Kidney (tissue), 14 donors: Measurements from ENCODE around the gene TFF1. TPM values are rescaled to one million over a fixed set of nuclear protein-coding genes. Genes with fewer than 3 reads are reported as not detected.
A peak's percentile ranks its signal among the peaks of the same experiment; 100 is the strongest.

Source experiments
- DNase-seq, 5 donors: peaks; one replicate each; pipeline ENCODE4 v3.0.0-alpha.2; 2013 to 2020
- FAIRE-seq: peaks from 2 replicates; lab custom pipeline; 2012; peaks lifted over from hg19 to GRCh38; lab: Jason Lieb, UNC
- H3K27ac ChIP-seq, 2 donors: one replicate each; pipeline ENCODE4 v1.7.0; 2013; ENCODE audit warnings: low read depth in 2 of 2, low read length in 2 of 2, inconsistent platforms in 1 of 2
- H3K27me3 ChIP-seq: one replicate; pipeline ENCODE4 v1.7.1; 2013; ENCODE audit warnings: low read length, inconsistent platforms; ENCODE audit not compliant: control insufficient read depth, insufficient read depth
- H3K36me3 ChIP-seq, 3 donors: one replicate each; pipeline versions ENCODE4 v1.7.0 to v1.7.1; 2013; ENCODE audit warnings: low read length in 3 of 3, control low read depth in 1 of 3, inconsistent platforms in 1 of 3; ENCODE audit not compliant: insufficient read depth in 3 of 3, control insufficient read depth in 2 of 3
- H3K4me1 ChIP-seq, 3 donors: one replicate each; pipeline versions ENCODE4 v1.7.0 to v1.7.1; 2013; ENCODE audit warnings: low read length in 3 of 3, inconsistent platforms in 1 of 3, low read depth in 1 of 3; ENCODE audit not compliant: control insufficient read depth in 2 of 3, insufficient read depth in 2 of 3
- H3K4me3 ChIP-seq, 3 donors: one replicate each; pipeline versions ENCODE4 v1.7.0 to v1.8.1; 2013; ENCODE audit warnings: low read length in 3 of 3, control low read depth in 1 of 3, inconsistent platforms in 1 of 3
- H3K9ac ChIP-seq, 3 donors: one replicate each; pipeline versions ENCODE4 v1.7.0 to v1.7.1; 2013; ENCODE audit warnings: low read length in 3 of 3, control low read depth in 1 of 3, inconsistent platforms in 1 of 3
- H3K9me3 ChIP-seq, 3 donors: one replicate each; pipeline versions ENCODE4 v1.7.0 to v1.7.1; 2013; ENCODE audit warnings: low read length in 3 of 3, control low read depth in 1 of 3, inconsistent platforms in 1 of 3; ENCODE audit not compliant: control insufficient read depth in 2 of 3, insufficient read depth in 1 of 3
- intact Hi-C: fragments of 100-400 bp; cut with DNase I; formaldehyde crosslinking; loops from one replicate; pipeline ENCODE4 v1.11.1; 2022
- polyA plus RNA-seq: library from polyadenylated mRNA; stranded (reverse); fragments of 350-450 nt; fragmentation: Illumina TruSeq; extraction: RNeasy Lipid Tissue Mini Kit (QIAGEN cat#74804); gene quantifications from one replicate; pipeline ENCODE4 v1.2.3, GENCODE V29; 2014; ENCODE audit warnings: low read depth, low replicate concordance; ENCODE audit not compliant: insufficient read depth
- total RNA-seq: library from RNA; stranded (reverse); fragmentation: NEBNext Ultra II Directional; extraction: Animal tissue kit (Norgen Biotek cat#: 25700); gene quantifications from one replicate; pipeline ENCODE4 v1.2.1, GENCODE V29; 2021
- TF ChIP-seq, protein P1 (sequence below): IDR thresholded peaks from 3 replicates; pipeline ENCODE4 v1.5.1; 2012; ENCODE audit warnings: mild to moderate bottlenecking, moderate library complexity, borderline replicate concordance; ENCODE audit not compliant: insufficient read depth; ENCODE audit errors: extremely low read depth
- donor health status: control.
- donor health status: control.
- donor health status: control.
- donor health status: control.
- donor health status: control.
- donor health status: DM: yes; HTN: yes; CAD: no.
- donor health status: Normal renal cell carcinoma (clear cell type).

TFF1 gene
- total and polyA plus RNA-seq, 2 donors from 2014 or later, result not detected

DNA sequence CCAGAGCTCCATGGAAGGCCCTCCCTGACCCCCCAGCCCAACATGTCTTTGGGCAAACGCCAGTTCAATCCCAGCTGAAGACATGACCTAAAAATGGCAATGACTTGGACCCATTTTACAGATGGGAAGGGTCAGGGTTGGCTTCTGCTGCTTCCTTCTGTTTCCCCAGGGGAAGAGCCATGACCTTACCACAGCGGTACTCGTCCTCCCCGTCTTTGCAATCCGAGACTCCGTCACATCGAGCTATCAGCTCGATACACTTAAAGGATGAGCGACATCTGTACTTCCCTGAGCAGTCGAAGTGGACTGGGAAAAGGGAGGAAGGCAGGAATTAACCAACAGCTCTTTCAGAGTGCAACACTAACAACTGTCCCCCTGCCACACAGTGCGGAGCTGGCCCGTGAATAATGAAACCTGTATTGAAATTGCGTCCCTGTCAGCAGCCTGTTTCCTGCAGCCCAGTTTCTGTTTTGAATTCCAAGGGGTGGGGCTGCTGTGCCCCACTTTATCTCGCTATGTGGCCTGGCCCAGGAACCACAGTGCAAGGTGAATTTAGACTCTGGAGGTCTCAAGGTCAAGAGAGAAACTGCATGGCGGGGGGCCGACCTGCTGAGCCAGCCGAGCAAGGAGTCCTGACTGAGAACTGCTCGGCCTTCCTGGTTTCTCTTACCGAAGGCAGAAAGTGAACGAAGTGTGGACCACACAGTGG is 22.6 kb upstream of the TFF1 start:
- intact Hi-C loops, result no loop called here

DNA sequence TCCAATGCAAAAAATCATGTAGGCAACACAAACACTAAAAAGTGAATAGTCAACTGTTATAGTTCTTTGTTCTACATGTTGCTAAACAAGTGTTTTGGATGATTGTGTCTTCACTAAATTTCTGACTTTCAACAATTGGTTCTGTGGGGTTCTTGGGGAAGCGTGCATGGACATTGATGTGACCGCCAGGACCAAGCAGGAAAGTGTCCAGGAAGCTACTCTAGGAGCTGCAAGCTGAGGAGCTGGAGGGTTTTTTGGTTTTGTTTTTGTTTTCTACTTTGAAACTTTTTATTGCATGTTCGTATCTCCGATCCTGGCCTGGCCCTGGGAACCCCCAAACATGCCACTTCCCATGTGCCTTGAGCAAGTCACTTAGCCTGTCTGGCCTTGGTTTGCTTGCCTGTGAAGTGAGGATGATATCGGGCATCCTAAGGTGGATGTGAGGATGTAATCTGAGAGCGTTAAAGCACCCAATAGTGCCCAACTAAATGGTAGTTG is 21.6 kb upstream of the TFF1 start:
- intact Hi-C loops, result no loop called here
- Histone ChIP-seq H3K4me3 (no peak overlapping the region), H3K27me3 (no peaks in the 10 kb centered on the region), H3K9me3 (no peaks in the 10 kb centered on the region), H3K4me1 (no peaks in the 10 kb centered on the region), H3K27ac (no peak overlapping the region), H3K9ac (no peak overlapping the region), H3K36me3 (no peaks in the 10 kb centered on the region)
- DNase-seq, result no peak
- TF ChIP-seq, protein P1, sequence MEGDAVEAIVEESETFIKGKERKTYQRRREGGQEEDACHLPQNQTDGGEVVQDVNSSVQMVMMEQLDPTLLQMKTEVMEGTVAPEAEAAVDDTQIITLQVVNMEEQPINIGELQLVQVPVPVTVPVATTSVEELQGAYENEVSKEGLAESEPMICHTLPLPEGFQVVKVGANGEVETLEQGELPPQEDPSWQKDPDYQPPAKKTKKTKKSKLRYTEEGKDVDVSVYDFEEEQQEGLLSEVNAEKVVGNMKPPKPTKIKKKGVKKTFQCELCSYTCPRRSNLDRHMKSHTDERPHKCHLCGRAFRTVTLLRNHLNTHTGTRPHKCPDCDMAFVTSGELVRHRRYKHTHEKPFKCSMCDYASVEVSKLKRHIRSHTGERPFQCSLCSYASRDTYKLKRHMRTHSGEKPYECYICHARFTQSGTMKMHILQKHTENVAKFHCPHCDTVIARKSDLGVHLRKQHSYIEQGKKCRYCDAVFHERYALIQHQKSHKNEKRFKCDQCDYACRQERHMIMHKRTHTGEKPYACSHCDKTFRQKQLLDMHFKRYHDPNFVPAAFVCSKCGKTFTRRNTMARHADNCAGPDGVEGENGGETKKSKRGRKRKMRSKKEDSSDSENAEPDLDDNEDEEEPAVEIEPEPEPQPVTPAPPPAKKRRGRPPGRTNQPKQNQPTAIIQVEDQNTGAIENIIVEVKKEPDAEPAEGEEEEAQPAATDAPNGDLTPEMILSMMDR, result no peak
- FAIRE-seq, result no peak

More for the DNA sequence above, 22.6 kb upstream of the TFF1 start:
- Histone ChIP-seq H3K4me3 (peak overlapping the region in 1 of 3 donors; percentile 35), H3K27ac (peak overlapping the region; percentile 33 to 41), H3K27me3 (no peaks in the 10 kb centered on the region), H3K4me1 (no peaks in the 10 kb centered on the region), H3K9me3 (no peaks in the 10 kb centered on the region), H3K9ac (peak overlapping the region in 2 of 3 donors; percentile 13 to 29), H3K36me3 (no peaks in the 10 kb centered on the region)
- no peak for FAIRE-seq
- DNase-seq, result peak in 4 of 5 donors; percentile 58 to 73 (median 64)
- TF ChIP-seq, protein P1, result no peak

DNA sequence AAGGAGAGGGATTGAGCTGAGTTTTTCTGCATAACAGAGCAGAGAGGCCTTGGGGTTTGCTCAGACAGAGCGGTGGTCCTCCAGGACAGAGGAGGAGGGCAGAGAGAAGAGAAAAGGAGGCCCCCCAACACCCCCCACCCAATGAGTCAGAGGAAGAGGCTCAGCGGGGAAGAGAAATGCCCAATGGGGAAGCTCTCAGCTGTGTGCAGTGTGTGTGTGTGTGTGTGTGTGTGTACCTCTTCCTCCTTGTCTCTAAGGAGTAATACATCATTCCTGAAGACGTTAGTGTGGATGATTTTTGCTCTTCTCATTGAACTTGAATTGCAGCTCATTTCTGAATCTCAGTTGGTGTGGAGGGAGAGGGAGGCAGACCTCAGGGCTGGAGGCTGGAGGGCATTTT is 20.8 kb upstream of the TFF1 start:
- TF ChIP-seq, protein P1, result no peak
- no peaks in the 10 kb centered on the region for H3K27me3 ChIP-seq
- H3K4me3 ChIP-seq, result no peak overlapping the region
- no peaks in the 10 kb centered on the region for H3K4me1 ChIP-seq
- H3K9me3 ChIP-seq, result peaks cover 0 to 2% (median 0%) of the 10 kb centered on the region in 3 donors
- no peak overlapping the region for H3K9ac ChIP-seq
- DNase-seq, result no peak
- no peak overlapping the region for H3K27ac ChIP-seq
- H3K36me3 ChIP-seq, result no peaks in the 10 kb centered on the region
- intact Hi-C loops, result no loop called here
- FAIRE-seq, result no peak
